Mammary epithelial cell (primary cell): Measurements from ENCODE around the gene TBC1D22B.

ENCODE experiments used
- EZH2 ChIP-seq: IDR thresholded peaks from 2 replicates; pipeline ENCODE4 v1.6.1; 2012; ENCODE audit warnings: low read length, inconsistent platforms, borderline replicate concordance
- TF ChIP-seq, protein P1 (sequence below), 2 donors: IDR thresholded peaks in 1 of 2; conservative IDR thresholded peaks in 1 of 2; 2 replicates each; pipeline ENCODE4 v1.5.1; 2011 to 2012; ENCODE audit warnings: inconsistent platforms in 2 of 2, low read length in 2 of 2, mild to moderate bottlenecking in 2 of 2, control low read depth in 1 of 2, low read depth in 1 of 2; ENCODE audit not compliant: insufficient read depth in 1 of 2; ENCODE audit errors: extremely low read depth in 1 of 2

DNA sequence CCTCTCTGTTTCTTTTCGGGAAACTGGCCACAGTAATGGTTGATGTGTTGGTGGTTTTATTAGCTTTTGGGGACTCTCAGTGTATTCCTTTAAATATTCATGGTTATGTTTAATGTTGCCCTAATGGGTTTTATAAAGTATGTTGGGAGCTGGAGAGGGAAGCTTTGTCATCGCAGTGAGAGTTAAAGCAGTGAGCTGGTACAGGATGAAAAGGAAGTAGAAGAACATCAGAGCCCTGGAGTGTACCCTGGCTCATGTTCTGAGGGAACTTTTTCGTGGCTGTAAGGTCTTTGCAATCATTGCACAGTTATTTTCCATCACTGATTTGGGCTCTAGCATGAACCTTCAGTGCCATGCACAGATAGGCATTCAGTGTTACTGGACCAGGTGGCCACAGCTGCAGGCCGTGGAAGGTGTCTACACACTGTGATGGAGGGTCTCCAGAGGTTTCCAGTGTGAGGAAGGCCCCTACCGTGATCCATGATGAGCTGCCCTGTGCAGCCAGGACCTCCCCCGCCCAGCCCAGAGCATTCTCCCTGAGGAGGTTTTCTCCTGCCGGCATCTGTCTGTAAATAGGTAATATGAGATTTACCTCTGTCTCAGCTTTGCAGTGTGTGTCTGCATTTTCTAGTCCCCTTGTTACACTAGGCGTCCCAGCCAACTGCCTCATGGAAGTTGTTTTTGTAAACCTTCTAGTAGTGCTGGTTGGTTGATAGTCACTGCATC lies 22.8 kb downstream of the TBC1D22B start:
- TF ChIP-seq, protein P1, sequence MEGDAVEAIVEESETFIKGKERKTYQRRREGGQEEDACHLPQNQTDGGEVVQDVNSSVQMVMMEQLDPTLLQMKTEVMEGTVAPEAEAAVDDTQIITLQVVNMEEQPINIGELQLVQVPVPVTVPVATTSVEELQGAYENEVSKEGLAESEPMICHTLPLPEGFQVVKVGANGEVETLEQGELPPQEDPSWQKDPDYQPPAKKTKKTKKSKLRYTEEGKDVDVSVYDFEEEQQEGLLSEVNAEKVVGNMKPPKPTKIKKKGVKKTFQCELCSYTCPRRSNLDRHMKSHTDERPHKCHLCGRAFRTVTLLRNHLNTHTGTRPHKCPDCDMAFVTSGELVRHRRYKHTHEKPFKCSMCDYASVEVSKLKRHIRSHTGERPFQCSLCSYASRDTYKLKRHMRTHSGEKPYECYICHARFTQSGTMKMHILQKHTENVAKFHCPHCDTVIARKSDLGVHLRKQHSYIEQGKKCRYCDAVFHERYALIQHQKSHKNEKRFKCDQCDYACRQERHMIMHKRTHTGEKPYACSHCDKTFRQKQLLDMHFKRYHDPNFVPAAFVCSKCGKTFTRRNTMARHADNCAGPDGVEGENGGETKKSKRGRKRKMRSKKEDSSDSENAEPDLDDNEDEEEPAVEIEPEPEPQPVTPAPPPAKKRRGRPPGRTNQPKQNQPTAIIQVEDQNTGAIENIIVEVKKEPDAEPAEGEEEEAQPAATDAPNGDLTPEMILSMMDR (conservative IDR thresholded peaks at IDR 0.05 in 1 of 2, IDR thresholded peaks at IDR 0.05 in 1 of 2; ENCODE audit: extremely low read depth in 1 of 2, insufficient read depth in 1 of 2, low read depth in 1 of 2, low read length in 2 of 2) = no peak
- no peak for TF ChIP-seq EZH2
